SK-N-MC (cell line): Measurements from ENCODE around the gene C1QTNF5.

Source experiments
- EZH2 ChIP-seq: fragments of 200-600 bp; sonication (generic); IDR thresholded peaks from one replicate; pipeline ENCODE4 v1.6.1; 2017; ENCODE audit warnings: antibody characterized with exemption
- FOXP2 ChIP-seq: optimal IDR thresholded peaks from 2 replicates; pipeline ENCODE3; 2011; ENCODE audit warnings: mild to moderate bottlenecking, moderate library complexity; ENCODE audit not compliant: insufficient read depth; ENCODE audit errors: extremely low read length, control extremely low read depth
- POLR2AphosphoS5 ChIP-seq: IDR thresholded peaks from 2 replicates; pipeline ENCODE4 v1.6.1; 2012; ENCODE audit warnings: mild to moderate bottlenecking, low read depth, low read length, borderline replicate concordance

- TF ChIP-seq EZH2 (no peak), POLR2AphosphoS5 (no peak), FOXP2 (no peak)
Measured at GRCh38 chr11:119318240-119319135, 22.2 kb downstream of the C1QTNF5 start.
